GM12891 (cell line): ENCODE data around the gene TXNL4A.

ENCODE experiments used
- POLR2A ChIP-seq: IDR thresholded peaks from 2 replicates; pipeline ENCODE4 v1.6.1; 2011; ENCODE audit warnings: low read depth, low read length, control low read depth
- POLR2AphosphoS5 ChIP-seq: IDR thresholded peaks from 2 replicates; pipeline ENCODE4 v1.6.1; 2011; ENCODE audit warnings: low read depth, low read length, control low read depth
- POU2F2 ChIP-seq: IDR thresholded peaks from 2 replicates; pipeline ENCODE4 v1.6.1; 2011; ENCODE audit warnings: low read depth, mild to moderate bottlenecking, control low read depth, low read length, moderate library complexity
- TAF1 ChIP-seq: IDR thresholded peaks from 2 replicates; pipeline ENCODE4 v1.6.1; 2011; ENCODE audit warnings: low read depth, low read length, control low read depth

DNA sequence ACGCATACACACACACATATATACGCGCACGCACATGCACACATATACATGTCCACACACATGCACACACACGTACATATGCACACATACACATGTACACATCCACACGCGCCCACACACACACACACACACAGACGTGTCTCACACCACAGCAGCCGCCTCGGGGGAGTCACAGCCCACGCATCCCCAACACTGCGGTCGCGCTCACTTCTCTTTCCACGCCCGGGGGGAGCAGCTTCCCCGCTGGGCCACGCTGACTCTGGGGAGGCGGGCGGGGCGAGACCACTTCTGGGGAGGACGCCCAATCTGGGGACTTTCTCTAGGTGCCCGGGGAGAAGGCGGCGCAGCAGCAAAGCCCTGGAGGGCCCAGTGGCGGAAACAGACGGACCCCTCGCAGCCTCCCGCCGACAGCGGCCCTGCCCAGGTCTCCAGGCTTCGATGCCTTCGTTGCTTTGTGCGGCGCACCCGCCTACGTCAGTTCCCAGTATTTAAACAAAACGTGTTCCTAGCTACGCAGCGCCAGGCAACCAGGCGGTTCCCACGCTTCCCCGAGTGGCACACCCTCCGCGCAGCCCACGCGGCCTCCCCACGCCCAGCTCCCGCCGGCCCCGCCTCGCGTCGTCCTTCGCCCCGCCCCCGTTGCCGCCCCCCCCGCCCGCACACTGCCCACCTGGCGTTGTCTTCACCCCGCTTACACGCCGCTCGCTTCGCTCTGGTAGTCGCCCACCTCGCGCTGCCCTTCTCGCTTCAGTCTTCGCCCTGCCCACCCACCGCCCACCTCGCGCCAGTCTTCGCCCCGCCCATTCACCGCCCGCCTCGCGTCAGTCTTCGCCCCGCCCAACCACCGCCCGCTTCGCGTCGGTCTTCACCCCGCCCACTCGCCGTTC lies 45.1 kb upstream of the TXNL4A start:
- TF ChIP-seq POLR2A = no peak; the same call in 1 of the 2 replicates
- TF ChIP-seq POLR2AphosphoS5 = no peak
- TF ChIP-seq POU2F2 = no peak
- no peak for TF ChIP-seq TAF1
